ENCODE measurements around the gene MED27. TPM values are rescaled to one million over a fixed set of nuclear protein-coding genes. Genes with fewer than 3 reads are reported as not detected.

MED27 gene
- total RNA-seq, 1 experiment from 2014 or later = 24.4 TPM

DNA sequence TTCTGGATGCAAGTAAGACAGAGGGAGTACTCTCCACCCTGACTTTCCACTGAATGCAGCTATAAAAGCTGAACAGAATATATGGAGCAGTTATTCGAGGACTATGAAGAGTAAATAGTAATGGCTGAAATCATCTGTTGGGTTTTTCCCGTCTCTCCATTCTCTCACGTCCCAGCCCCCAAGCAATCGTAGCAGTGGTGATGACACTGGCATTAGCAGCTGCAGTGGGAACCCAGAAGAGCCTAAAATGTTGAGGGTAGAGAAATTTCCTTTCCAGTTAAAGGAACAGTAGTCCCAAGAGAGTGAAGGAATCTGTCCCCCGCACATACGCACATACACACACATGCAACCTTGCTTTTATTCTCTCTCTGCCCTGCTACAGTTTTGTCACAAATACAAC is 33.2 kb downstream of the MED27 start:
- peaks cover 12% of the 10 kb centered on the region for H3K4me1 ChIP-seq (ENCODE audit: control insufficient read depth, insufficient read depth, low read length)

DNA sequence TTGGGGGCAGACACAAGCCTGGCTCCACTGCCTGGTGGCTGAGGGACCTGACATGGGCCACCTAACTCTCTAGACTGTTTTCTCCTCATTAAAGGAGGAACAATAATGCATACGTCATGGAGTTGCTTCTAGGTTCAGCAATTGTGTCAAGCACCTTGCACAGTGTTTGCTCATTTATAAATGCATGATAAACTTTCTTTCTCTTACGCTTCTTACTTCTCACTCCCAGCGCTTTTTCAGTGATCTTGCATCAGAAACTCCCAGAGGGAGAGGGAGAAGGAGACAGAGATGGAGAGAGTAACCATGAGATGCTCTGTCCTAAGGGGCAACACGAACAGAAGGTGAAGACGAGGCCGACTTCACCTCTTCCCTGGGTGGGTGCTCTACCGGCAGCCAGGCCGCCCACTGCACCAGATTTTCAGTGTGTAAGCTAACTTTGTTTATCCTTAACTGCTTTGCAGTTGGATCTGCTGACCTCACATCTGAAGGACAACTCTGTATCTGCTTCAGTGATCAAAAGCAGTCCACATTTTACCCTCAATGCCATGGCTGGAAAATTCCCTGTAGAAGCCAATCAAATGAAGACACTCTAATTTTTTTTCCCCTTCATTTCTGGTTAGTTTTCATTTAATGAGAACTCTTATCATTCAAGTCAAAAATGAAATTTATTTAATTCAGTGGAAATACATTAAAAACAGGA is 35.3 kb downstream of the MED27 start:
- intact Hi-C loops (cut with micrococcal nuclease; ENCODE audit: unreplicated experiment) = no loop called here
- DNase-seq (ENCODE audit: low read depth, low spot score) = no peak
- H3K4me3 ChIP-seq (ENCODE audit: low read depth in 2 of 2, low read length in 2 of 2) = no peak overlapping the region
- ATAC-seq = no peak
- no peaks in the 10 kb centered on the region for H3K36me3 ChIP-seq (ENCODE audit: control insufficient read depth, insufficient read depth, low read length)
- ChIA-PET POLR2A (no interaction called here), CTCF (no interaction called here)
- H3K27ac ChIP-seq (ENCODE audit: low read length) = no peak overlapping the region; the same call in 1 of the 2 replicates
- TF ChIP-seq TCF7L2 (IDR thresholded peaks at IDR 0.05; ENCODE audit: low read depth, low read length) (0 out of 2 replicates have a peak, but pooled peaks have one; percentile 25), POLR2AphosphoS5 (IDR thresholded peaks at IDR 0.05; ENCODE audit: low read depth, low read length) (no peak)
- in situ Hi-C loops (cut with HindIII; ENCODE audit: low pct_unique_long_range_greater_than_20kb, low sequenced_read_pairs) = no loop called here
- H3K27me3 ChIP-seq (ENCODE audit: control insufficient read depth, insufficient read depth, low read length) = no peaks in the 10 kb centered on the region
- no peaks in the 10 kb centered on the region for H3K9me3 ChIP-seq (ENCODE audit: control insufficient read depth, insufficient read depth, low read depth, low read length)
- no TSS peak for BruUV-seq (replicated peaks)
- peaks cover 12% of the 10 kb centered on the region for H3K4me1 ChIP-seq (ENCODE audit: control insufficient read depth, insufficient read depth, low read length)

More for the DNA sequence above, 33.2 kb downstream of the MED27 start:
- in situ Hi-C loops (cut with HindIII; ENCODE audit: low pct_unique_long_range_greater_than_20kb, low sequenced_read_pairs) (no loop called here), intact Hi-C loops (cut with micrococcal nuclease; ENCODE audit: unreplicated experiment) (no loop called here)
- ChIA-PET CTCF (no interaction called here), POLR2A (no interaction called here)
- DNase-seq (ENCODE audit: low read depth, low spot score) (no peak), ATAC-seq (no peak)
- H3K27me3 ChIP-seq (ENCODE audit: control insufficient read depth, insufficient read depth, low read length) = no peaks in the 10 kb centered on the region
- no peak overlapping the region for H3K27ac ChIP-seq (ENCODE audit: low read length)
- TF ChIP-seq TCF7L2 (IDR thresholded peaks at IDR 0.05; ENCODE audit: low read depth, low read length) (no peak), POLR2AphosphoS5 (IDR thresholded peaks at IDR 0.05; ENCODE audit: low read depth, low read length) (no peak), SIN3A (IDR thresholded peaks at IDR 0.05; ENCODE audit: borderline replicate concordance, insufficient read depth, low read depth, low read length) (no peak)
- TF ChIP-seq, protein P1, sequence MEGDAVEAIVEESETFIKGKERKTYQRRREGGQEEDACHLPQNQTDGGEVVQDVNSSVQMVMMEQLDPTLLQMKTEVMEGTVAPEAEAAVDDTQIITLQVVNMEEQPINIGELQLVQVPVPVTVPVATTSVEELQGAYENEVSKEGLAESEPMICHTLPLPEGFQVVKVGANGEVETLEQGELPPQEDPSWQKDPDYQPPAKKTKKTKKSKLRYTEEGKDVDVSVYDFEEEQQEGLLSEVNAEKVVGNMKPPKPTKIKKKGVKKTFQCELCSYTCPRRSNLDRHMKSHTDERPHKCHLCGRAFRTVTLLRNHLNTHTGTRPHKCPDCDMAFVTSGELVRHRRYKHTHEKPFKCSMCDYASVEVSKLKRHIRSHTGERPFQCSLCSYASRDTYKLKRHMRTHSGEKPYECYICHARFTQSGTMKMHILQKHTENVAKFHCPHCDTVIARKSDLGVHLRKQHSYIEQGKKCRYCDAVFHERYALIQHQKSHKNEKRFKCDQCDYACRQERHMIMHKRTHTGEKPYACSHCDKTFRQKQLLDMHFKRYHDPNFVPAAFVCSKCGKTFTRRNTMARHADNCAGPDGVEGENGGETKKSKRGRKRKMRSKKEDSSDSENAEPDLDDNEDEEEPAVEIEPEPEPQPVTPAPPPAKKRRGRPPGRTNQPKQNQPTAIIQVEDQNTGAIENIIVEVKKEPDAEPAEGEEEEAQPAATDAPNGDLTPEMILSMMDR (IDR thresholded peaks at IDR 0.05) = no peak
- TF ChIP-seq, protein P2, sequence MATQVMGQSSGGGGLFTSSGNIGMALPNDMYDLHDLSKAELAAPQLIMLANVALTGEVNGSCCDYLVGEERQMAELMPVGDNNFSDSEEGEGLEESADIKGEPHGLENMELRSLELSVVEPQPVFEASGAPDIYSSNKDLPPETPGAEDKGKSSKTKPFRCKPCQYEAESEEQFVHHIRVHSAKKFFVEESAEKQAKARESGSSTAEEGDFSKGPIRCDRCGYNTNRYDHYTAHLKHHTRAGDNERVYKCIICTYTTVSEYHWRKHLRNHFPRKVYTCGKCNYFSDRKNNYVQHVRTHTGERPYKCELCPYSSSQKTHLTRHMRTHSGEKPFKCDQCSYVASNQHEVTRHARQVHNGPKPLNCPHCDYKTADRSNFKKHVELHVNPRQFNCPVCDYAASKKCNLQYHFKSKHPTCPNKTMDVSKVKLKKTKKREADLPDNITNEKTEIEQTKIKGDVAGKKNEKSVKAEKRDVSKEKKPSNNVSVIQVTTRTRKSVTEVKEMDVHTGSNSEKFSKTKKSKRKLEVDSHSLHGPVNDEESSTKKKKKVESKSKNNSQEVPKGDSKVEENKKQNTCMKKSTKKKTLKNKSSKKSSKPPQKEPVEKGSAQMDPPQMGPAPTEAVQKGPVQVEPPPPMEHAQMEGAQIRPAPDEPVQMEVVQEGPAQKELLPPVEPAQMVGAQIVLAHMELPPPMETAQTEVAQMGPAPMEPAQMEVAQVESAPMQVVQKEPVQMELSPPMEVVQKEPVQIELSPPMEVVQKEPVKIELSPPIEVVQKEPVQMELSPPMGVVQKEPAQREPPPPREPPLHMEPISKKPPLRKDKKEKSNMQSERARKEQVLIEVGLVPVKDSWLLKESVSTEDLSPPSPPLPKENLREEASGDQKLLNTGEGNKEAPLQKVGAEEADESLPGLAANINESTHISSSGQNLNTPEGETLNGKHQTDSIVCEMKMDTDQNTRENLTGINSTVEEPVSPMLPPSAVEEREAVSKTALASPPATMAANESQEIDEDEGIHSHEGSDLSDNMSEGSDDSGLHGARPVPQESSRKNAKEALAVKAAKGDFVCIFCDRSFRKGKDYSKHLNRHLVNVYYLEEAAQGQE (IDR thresholded peaks at IDR 0.05; ENCODE audit: insufficient read depth in 1 of 2, low read depth in 2 of 2, low read length in 1 of 2) = no peak
- no TSS peak for BruUV-seq (replicated peaks)
- H3K4me3 ChIP-seq (ENCODE audit: low read depth in 2 of 2, low read length in 2 of 2) = no peak overlapping the region
- H3K9me3 ChIP-seq (ENCODE audit: control insufficient read depth, insufficient read depth, low read depth, low read length) = no peaks in the 10 kb centered on the region
- H3K36me3 ChIP-seq (ENCODE audit: control insufficient read depth, insufficient read depth, low read length) = no peaks in the 10 kb centered on the region

DNA sequence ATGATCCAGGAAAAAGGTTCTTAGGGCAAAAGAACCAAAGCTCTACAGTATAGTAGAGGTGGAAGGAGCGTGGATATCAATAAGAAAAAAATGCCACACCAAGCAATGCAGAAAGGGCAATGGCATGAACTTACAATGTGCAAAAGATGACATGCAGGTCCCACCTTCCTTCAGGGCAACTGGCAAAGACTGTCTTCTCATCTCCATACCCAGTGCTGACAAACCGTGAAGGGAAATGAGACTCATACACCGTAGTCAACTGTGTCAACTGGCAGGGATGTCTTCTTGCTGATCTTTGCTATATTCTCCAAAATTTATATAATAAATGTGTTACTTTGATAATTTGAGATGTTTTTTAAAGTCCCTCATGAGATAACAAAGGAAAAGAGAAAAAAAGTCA is 36.0 kb downstream of the MED27 start:
- in situ Hi-C loops (cut with HindIII; ENCODE audit: low pct_unique_long_range_greater_than_20kb, low sequenced_read_pairs) = no loop called here
- Histone ChIP-seq H3K4me1 (ENCODE audit: control insufficient read depth, insufficient read depth, low read length) (peaks cover 12% of the 10 kb centered on the region), H3K27me3 (ENCODE audit: control insufficient read depth, insufficient read depth, low read length) (no peaks in the 10 kb centered on the region), H3K4me3 (ENCODE audit: low read depth in 2 of 2, low read length in 2 of 2) (no peak overlapping the region), H3K9me3 (ENCODE audit: control insufficient read depth, insufficient read depth, low read depth, low read length) (no peaks in the 10 kb centered on the region), H3K36me3 (ENCODE audit: control insufficient read depth, insufficient read depth, low read length) (no peaks in the 10 kb centered on the region), H3K27ac (ENCODE audit: low read length) (no peak overlapping the region; the same call in 1 of the 2 replicates)
- ChIA-PET POLR2A (no interaction called here), CTCF (no interaction called here)
- ATAC-seq (no peak), DNase-seq (ENCODE audit: low read depth, low spot score) (no peak)
- TF ChIP-seq, protein P1 (IDR thresholded peaks at IDR 0.05) = no peak
- TF ChIP-seq, protein P2 (IDR thresholded peaks at IDR 0.05; ENCODE audit: insufficient read depth in 1 of 2, low read depth in 2 of 2, low read length in 1 of 2) = no peak
- TF ChIP-seq TCF7L2 (IDR thresholded peaks at IDR 0.05; ENCODE audit: low read depth, low read length) (no peak), POLR2AphosphoS5 (IDR thresholded peaks at IDR 0.05; ENCODE audit: low read depth, low read length) (no peak), SIN3A (IDR thresholded peaks at IDR 0.05; ENCODE audit: borderline replicate concordance, insufficient read depth, low read depth, low read length) (no peak)
- intact Hi-C loops (cut with micrococcal nuclease; ENCODE audit: unreplicated experiment) = no loop called here
- no TSS peak for BruUV-seq (replicated peaks)

Data from Panc1 (cell line).